ENCODE data around the gene SLCO3A1.

Gene SLCO3A1

DNA sequence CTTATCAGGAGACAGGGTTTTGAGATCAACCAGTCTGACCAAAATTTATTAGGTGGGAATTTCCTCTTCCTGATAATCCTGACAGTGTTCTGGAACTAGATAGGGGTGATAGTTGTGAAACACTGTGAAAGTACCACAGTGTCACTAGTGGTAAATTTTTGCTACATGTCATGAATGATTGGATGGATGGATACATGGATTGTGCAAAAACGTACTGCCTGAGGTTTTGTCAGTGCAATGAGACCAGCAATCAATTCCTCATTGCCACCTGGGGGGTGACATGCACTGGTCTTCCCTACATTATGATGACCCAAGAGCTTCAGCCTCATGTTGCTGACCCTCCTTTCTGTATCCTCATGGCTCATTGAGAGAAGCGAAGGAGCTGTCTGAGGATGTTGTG, 123.5 kb downstream of the SLCO3A1 start:
- no peak overlapping the region for H3K27ac ChIP-seq (ENCODE audit: low read depth, low read length)
- H3K79me2 ChIP-seq (ENCODE audit: control insufficient read depth, insufficient read depth, low read length, poor library complexity): no peaks in the 10 kb centered on the region
- H3K23ac ChIP-seq (ENCODE audit: low read length): no peak overlapping the region
- no peak overlapping the region for H3K18ac ChIP-seq (ENCODE audit: low read length)
- H2BK120ac ChIP-seq (ENCODE audit: insufficient read depth, low read length, poor library complexity): no peak overlapping the region
- no peak overlapping the region for H2BK5ac ChIP-seq (ENCODE audit: low read depth, low read length, poor library complexity)
- no peaks in the 10 kb centered on the region for H3K9me3 ChIP-seq (ENCODE audit: insufficient read depth, low read depth, low read length)
- no peak overlapping the region for H2BK12ac ChIP-seq (ENCODE audit: low read length)
- no peak overlapping the region for H3K4me2 ChIP-seq (ENCODE audit: low read length)
- H3K4me3 ChIP-seq (ENCODE audit: low read depth, low read length): no peak overlapping the region
- no peak for DNase-seq
- no peak overlapping the region for H4K12ac ChIP-seq (ENCODE audit: low read depth, low read length)
- H2AK5ac ChIP-seq (ENCODE audit: low read length): no peak overlapping the region
- H4K91ac ChIP-seq (ENCODE audit: low read depth, low read length): no peak overlapping the region
- no peak overlapping the region for H3K4ac ChIP-seq (ENCODE audit: low read depth, low read length)
- no peak overlapping the region for H3K14ac ChIP-seq (ENCODE audit: low read length)
- H4K8ac ChIP-seq (ENCODE audit: low read depth, low read length): no peak overlapping the region
- no peak overlapping the region for H3K9ac ChIP-seq (ENCODE audit: low read length)
- no peaks in the 10 kb centered on the region for H3K27me3 ChIP-seq (ENCODE audit: insufficient read depth, low read length)
- no peaks in the 10 kb centered on the region for H3K79me1 ChIP-seq (ENCODE audit: low read length)
- no peaks in the 10 kb centered on the region for H3K4me1 ChIP-seq (ENCODE audit: control insufficient read depth in 1 of 2, insufficient read depth in 2 of 2, low read length in 2 of 2)
- no CpG with 5 or more reads among the region's 2 CpGs for WGBS (ENCODE audit: extremely low coverage, insufficient coverage, insufficient read length)
- H3K36me3 ChIP-seq (ENCODE audit: control insufficient read depth in 1 of 2, insufficient read depth in 2 of 2, low read length in 2 of 2): no peaks in the 10 kb centered on the region
- H2AFZ ChIP-seq (ENCODE audit: insufficient read depth, low read length, poor library complexity): no peak overlapping the region

DNA sequence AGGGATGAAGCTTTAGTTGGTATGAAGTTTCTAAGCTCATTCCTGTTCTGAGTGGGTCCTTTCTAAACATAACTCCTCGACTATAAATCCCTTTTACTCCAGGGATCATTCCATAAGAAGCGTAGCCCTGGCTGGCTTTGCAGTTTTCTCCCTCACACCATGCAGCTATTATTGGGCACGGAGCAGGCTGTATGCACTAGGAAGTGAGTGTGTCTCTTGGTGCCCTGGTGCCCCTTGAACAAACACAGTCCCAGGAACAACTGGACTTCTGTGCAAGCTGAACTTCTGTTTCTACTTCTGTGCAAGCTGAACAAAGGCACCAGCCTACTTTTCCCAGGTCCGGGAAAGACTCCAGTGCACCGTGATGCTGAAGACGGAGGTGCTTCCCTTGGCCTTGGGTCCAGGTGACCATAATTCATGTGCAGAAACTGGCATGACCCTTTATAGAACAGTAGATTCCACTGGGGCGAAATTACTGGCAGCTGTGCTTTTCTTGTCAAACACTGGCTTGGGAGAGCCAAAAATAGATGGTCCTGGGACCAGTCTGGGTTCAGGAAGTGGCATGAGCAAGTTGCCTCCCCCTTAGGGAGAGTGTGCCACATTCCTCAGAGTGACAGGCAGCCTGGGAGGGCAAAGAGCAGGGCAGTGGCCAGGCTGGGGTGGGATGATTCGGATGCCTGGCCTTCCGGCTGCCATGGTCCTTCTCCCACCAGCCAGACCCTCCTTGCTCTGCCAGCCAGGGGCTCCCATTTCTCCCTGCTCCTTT, 127.2 kb downstream of the SLCO3A1 start:
- WGBS (ENCODE audit: extremely low coverage, insufficient coverage, insufficient read length): no CpG with 5 or more reads among the region's 9 CpGs
- no peaks in the 10 kb centered on the region for H3K27me3 ChIP-seq (ENCODE audit: insufficient read depth, low read length)

DNA sequence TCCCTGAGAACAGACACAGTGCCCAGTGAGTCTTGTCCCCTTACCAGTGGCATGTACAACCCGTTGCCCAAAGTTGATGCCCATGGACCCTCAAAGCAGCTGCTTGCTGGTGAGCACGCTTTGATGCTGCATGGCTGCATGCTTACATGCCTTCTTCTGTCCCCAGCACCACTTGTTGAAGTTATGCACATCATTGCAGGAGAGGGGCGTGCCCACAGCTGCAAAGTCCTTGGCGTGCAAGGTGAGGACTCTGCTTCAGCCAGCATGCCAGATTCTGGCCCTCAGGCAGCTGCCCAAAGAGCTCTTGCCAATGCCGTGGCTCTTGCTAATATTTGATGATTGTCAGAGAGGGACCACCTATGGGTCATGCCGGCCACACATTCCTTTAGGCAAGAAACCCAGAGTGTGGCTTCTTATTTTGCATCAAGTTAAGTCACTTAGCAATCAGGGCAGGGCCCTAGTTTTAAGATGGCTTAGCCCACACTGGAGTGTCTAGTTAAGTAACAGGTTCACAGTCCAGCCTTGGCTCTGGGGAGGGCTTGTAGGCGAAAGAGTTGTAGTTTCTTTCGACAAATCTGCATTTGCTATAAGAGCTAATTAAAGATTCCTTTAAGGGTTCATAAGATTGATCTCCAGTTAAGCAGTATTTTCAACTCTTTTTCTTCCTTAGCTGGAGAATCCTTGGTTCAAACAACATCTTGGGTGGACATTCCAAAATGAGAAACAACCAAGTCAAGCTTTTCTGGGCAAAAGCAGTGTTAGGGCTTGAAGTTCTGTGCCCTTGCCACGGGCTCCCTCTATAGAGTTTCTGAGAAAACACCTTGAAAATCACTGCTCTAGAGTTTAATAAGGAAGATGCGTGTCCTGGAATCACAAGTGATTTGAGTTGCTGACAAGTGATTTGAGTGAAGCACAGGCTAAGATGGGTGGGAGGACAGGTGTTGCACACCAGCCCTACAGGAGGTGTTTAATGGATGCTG, 128.6 kb downstream of the SLCO3A1 start:
- Histone ChIP-seq H4K91ac (ENCODE audit: low read depth, low read length) (no peak overlapping the region), H4K8ac (ENCODE audit: low read depth, low read length) (no peak overlapping the region), H3K79me1 (ENCODE audit: low read length) (no peaks in the 10 kb centered on the region), H2BK12ac (ENCODE audit: low read length) (no peak overlapping the region), H3K9ac (ENCODE audit: low read length) (no peak overlapping the region), H3K4me3 (ENCODE audit: low read depth, low read length) (no peak overlapping the region), H3K27ac (ENCODE audit: low read depth, low read length) (no peak overlapping the region), H2AFZ (ENCODE audit: insufficient read depth, low read length, poor library complexity) (no peak overlapping the region), H3K4ac (ENCODE audit: low read depth, low read length) (no peak overlapping the region), H4K12ac (ENCODE audit: low read depth, low read length) (no peak overlapping the region), H2BK120ac (ENCODE audit: insufficient read depth, low read length, poor library complexity) (no peak overlapping the region), H3K4me1 (ENCODE audit: control insufficient read depth in 1 of 2, insufficient read depth in 2 of 2, low read length in 2 of 2) (no peaks in the 10 kb centered on the region), H3K9me3 (ENCODE audit: insufficient read depth, low read depth, low read length) (no peaks in the 10 kb centered on the region), H3K14ac (ENCODE audit: low read length) (no peak overlapping the region), H3K79me2 (ENCODE audit: control insufficient read depth, insufficient read depth, low read length, poor library complexity) (no peaks in the 10 kb centered on the region), H3K18ac (ENCODE audit: low read length) (no peak overlapping the region), H3K4me2 (ENCODE audit: low read length) (no peak overlapping the region), H3K36me3 (ENCODE audit: control insufficient read depth in 1 of 2, insufficient read depth in 2 of 2, low read length in 2 of 2) (no peaks in the 10 kb centered on the region), H2BK5ac (ENCODE audit: low read depth, low read length, poor library complexity) (no peak overlapping the region), H3K23ac (ENCODE audit: low read length) (no peak overlapping the region), H3K27me3 (ENCODE audit: insufficient read depth, low read length) (no peaks in the 10 kb centered on the region), H2AK5ac (ENCODE audit: low read length) (no peak overlapping the region)
- DNase-seq: no peak
- WGBS (ENCODE audit: extremely low coverage, insufficient coverage, insufficient read length): no CpG with 5 or more reads among the region's 10 CpGs

More for the DNA sequence above, 127.2 kb downstream of the SLCO3A1 start:
- no peaks in the 10 kb centered on the region for H3K9me3 ChIP-seq (ENCODE audit: insufficient read depth, low read depth, low read length)
- no peak overlapping the region for H2BK5ac ChIP-seq (ENCODE audit: low read depth, low read length, poor library complexity)
- no peak overlapping the region for H4K91ac ChIP-seq (ENCODE audit: low read depth, low read length)
- H3K36me3 ChIP-seq (ENCODE audit: control insufficient read depth in 1 of 2, insufficient read depth in 2 of 2, low read length in 2 of 2): no peaks in the 10 kb centered on the region
- H2BK120ac ChIP-seq (ENCODE audit: insufficient read depth, low read length, poor library complexity): no peak overlapping the region
- no peaks in the 10 kb centered on the region for H3K79me1 ChIP-seq (ENCODE audit: low read length)
- no peak overlapping the region for H3K4me2 ChIP-seq (ENCODE audit: low read length)
- no peak for DNase-seq
- H4K12ac ChIP-seq (ENCODE audit: low read depth, low read length): no peak overlapping the region
- no peak overlapping the region for H3K4ac ChIP-seq (ENCODE audit: low read depth, low read length)
- H2AK5ac ChIP-seq (ENCODE audit: low read length): no peak overlapping the region
- H4K8ac ChIP-seq (ENCODE audit: low read depth, low read length): no peak overlapping the region
- no peak overlapping the region for H3K18ac ChIP-seq (ENCODE audit: low read length)
- no peak overlapping the region for H3K4me3 ChIP-seq (ENCODE audit: low read depth, low read length)
- H3K23ac ChIP-seq (ENCODE audit: low read length): no peak overlapping the region
- H3K14ac ChIP-seq (ENCODE audit: low read length): no peak overlapping the region
- no peak overlapping the region for H2AFZ ChIP-seq (ENCODE audit: insufficient read depth, low read length, poor library complexity)
- no peak overlapping the region for H3K27ac ChIP-seq (ENCODE audit: low read depth, low read length)
- H3K9ac ChIP-seq (ENCODE audit: low read length): no peak overlapping the region
- no peak overlapping the region for H2BK12ac ChIP-seq (ENCODE audit: low read length)
- H3K79me2 ChIP-seq (ENCODE audit: control insufficient read depth, insufficient read depth, low read length, poor library complexity): no peaks in the 10 kb centered on the region
- no peaks in the 10 kb centered on the region for H3K4me1 ChIP-seq (ENCODE audit: control insufficient read depth in 1 of 2, insufficient read depth in 2 of 2, low read length in 2 of 2)

DNA sequence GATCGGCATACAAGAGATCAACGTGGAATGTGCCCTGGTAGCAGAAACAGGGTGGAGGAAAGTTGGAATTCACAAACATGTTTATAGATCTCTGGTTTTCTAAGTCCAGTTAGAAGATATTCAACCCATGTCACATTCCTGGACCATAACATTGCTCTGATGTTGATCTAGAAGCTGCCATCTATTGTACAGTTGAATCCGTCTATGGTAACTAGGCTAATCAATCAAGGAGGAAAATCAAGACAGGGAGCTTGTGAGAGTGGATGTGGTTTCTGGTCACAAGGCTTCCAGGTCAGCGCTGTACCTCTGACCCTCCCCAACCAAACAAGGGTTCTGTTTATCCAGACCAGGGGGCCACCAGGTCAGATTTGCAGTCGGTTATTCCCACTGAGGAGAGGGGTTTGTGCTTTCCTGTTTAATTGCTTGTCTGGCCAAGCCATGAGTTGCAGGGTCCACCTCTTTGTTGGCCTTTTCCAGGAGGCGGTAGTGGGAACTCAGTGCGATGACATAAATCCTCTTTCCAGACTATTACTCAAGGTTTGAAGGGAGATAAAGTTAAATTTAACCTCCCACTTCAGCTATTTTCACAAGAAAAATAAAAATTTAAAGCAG, 130.3 kb downstream of the SLCO3A1 start:
- no peaks in the 10 kb centered on the region for H3K79me1 ChIP-seq (ENCODE audit: low read length)
- H4K12ac ChIP-seq (ENCODE audit: low read depth, low read length): no peak overlapping the region
- H2AFZ ChIP-seq (ENCODE audit: insufficient read depth, low read length, poor library complexity): no peak overlapping the region
- H2BK120ac ChIP-seq (ENCODE audit: insufficient read depth, low read length, poor library complexity): no peak overlapping the region
- DNase-seq: no peak
- no peaks in the 10 kb centered on the region for H3K4me1 ChIP-seq (ENCODE audit: control insufficient read depth in 1 of 2, insufficient read depth in 2 of 2, low read length in 2 of 2)
- H3K27me3 ChIP-seq (ENCODE audit: insufficient read depth, low read length): no peaks in the 10 kb centered on the region
- no peak overlapping the region for H3K4ac ChIP-seq (ENCODE audit: low read depth, low read length)
- H3K79me2 ChIP-seq (ENCODE audit: control insufficient read depth, insufficient read depth, low read length, poor library complexity): no peaks in the 10 kb centered on the region
- H3K27ac ChIP-seq (ENCODE audit: low read depth, low read length): no peak overlapping the region
- H4K8ac ChIP-seq (ENCODE audit: low read depth, low read length): no peak overlapping the region
- H3K23ac ChIP-seq (ENCODE audit: low read length): no peak overlapping the region
- H2AK5ac ChIP-seq (ENCODE audit: low read length): no peak overlapping the region
- no peak overlapping the region for H2BK12ac ChIP-seq (ENCODE audit: low read length)
- no peak overlapping the region for H3K4me2 ChIP-seq (ENCODE audit: low read length)
- no peak overlapping the region for H3K18ac ChIP-seq (ENCODE audit: low read length)
- no peak overlapping the region for H3K4me3 ChIP-seq (ENCODE audit: low read depth, low read length)
- no peak overlapping the region for H3K14ac ChIP-seq (ENCODE audit: low read length)
- no peaks in the 10 kb centered on the region for H3K36me3 ChIP-seq (ENCODE audit: control insufficient read depth in 1 of 2, insufficient read depth in 2 of 2, low read length in 2 of 2)
- H3K9me3 ChIP-seq (ENCODE audit: insufficient read depth, low read depth, low read length): no peaks in the 10 kb centered on the region
- WGBS (ENCODE audit: extremely low coverage, insufficient coverage, insufficient read length): no CpG with 5 or more reads among the region's 7 CpGs
- H3K9ac ChIP-seq (ENCODE audit: low read length): no peak overlapping the region
- no peak overlapping the region for H2BK5ac ChIP-seq (ENCODE audit: low read depth, low read length, poor library complexity)
- no peak overlapping the region for H4K91ac ChIP-seq (ENCODE audit: low read depth, low read length)
